Keratinocyte (primary cell): ENCODE data around the gene CASP10.

ENCODE experiments used
- EZH2 ChIP-seq: IDR thresholded peaks from one replicate; pipeline ENCODE4 v1.6.1; 2012; ENCODE audit warnings: inconsistent platforms, mild to moderate bottlenecking, low read length, moderate library complexity
- TF ChIP-seq, protein P1 (sequence below), 3 experiments: IDR thresholded peaks in 1 of 3; conservative IDR thresholded peaks in 1 of 3; optimal IDR thresholded peaks in 1 of 3; 2 replicates in 2 of 3; 3 replicates in 1 of 3; pipeline versions ENCODE3 to v1.5.1; 2011; ENCODE audit warnings: low read length in 3 of 3, mild to moderate bottlenecking in 3 of 3, moderate library complexity in 2 of 3, control low read depth in 1 of 3, inconsistent platforms in 1 of 3; ENCODE audit not compliant: insufficient read depth in 2 of 3; ENCODE audit errors: extremely low read depth in 1 of 3

DNA sequence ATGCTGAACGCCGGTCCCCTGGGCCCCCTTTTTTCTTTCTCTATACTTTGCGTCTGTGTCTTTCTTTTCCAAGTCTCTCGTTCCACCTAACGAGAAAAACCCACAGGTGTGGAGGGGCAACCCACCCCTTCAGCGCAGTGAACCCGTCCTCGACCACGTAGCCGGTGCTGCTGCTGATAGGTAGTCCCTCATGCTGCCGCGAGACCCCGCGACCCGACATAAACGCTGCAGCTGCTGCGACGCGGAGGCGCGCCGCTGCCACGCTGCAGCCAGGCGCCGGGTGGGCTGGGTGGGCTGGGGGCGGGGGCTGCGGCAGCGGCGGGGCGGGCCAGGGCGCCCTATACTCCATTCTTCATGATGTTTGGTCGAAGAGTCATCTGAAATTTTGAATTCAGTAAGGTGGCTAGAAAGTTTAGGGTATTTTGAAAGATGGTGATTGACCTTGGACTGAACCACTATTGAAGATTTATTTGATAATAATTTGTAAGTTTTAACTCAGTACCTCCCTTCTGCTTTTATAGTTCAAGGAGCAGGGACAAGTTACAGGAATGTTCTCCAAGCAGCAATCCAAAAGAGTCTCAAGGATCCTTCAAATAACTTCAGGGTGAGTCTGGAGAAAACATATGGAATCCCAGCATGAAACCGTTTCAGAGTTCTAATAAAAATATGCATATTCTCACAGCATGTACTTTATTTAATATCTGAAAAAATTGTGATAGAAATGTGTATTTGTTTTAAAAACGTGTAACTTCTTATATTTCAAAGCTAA lies 42.9 kb upstream of the CASP10 start:
- TF ChIP-seq EZH2, result no peak
- TF ChIP-seq, protein P1, sequence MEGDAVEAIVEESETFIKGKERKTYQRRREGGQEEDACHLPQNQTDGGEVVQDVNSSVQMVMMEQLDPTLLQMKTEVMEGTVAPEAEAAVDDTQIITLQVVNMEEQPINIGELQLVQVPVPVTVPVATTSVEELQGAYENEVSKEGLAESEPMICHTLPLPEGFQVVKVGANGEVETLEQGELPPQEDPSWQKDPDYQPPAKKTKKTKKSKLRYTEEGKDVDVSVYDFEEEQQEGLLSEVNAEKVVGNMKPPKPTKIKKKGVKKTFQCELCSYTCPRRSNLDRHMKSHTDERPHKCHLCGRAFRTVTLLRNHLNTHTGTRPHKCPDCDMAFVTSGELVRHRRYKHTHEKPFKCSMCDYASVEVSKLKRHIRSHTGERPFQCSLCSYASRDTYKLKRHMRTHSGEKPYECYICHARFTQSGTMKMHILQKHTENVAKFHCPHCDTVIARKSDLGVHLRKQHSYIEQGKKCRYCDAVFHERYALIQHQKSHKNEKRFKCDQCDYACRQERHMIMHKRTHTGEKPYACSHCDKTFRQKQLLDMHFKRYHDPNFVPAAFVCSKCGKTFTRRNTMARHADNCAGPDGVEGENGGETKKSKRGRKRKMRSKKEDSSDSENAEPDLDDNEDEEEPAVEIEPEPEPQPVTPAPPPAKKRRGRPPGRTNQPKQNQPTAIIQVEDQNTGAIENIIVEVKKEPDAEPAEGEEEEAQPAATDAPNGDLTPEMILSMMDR (optimal IDR thresholded peaks at IDR 0.05 in 1 of 3, IDR thresholded peaks at IDR 0.05 in 1 of 3, conservative IDR thresholded peaks at IDR 0.05 in 1 of 3; ENCODE audit: extremely low read depth in 1 of 3, insufficient read depth in 2 of 3, low read length in 3 of 3), result no peak
